ENCODE results near the gene TNK2.
"Not testable (repeated sequence)": the region's sequence is repeated elsewhere in the genome, so short reads cannot be mapped to it uniquely, and the experiment has no call there.

The TNK2 gene

DNA sequence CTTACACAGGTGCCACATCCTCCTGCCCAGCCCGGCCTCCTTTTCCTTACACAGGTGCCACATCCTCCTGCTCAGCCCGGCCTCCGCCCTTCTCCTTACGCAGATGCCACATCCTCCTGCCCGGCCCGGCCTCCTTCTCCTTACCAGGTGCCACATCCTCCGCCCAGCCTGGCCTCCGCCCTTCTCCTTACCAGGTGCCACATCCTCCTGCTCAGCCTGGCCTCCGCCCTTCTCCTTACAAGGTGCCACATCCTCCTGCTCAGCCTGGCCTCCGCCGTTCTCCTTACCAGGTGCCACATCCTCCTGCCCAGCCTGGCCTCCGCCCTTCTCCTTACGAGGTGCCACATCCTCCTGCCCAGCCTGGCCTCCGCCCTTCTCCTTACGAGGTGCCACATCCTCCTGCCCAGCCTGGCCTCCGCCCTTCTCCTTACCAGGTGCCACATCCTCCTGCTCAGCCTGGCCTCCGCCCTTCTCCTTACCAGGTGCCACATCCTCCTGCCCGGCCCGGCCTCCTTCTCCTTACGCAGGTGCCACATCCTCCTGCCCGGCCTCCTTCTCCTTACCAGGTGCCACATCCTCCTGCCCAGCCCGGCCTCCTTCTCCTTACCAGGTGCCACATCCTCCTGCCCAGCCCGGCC lies 92.0 kb downstream of the TNK2 start:
- not testable (repeated sequence) for DNase-seq

DNA sequence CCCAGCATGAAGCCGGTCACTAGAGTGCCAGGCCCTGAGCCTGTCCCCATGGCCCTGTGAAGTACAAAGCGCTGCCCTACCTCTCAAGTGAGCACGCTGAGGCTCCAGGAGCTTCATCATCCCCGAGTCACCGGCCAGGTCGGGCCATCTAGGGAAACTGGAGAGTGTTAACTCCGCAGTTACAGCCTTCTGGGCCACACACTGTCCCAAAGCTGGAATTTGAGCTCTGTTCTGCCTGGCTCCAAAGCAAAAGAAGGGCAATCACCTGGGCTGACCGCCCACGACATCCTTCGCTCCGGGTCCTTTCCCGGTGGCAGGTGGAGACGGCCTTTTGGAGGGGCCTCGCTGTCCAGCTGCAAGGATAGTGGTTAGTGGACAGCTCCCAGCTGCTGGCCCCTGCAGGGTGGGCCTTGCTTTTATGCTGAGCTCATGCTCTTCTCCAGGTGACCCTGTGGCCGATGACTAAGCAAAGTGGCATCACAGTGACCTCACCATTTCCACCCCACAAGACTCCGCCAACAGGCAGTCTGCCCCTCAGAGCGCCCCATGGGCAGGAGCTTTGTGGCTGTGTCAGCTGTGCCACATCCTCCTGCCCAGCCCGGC lies 93.1 kb downstream of the TNK2 start:
- DNase-seq, result no peak

DNA sequence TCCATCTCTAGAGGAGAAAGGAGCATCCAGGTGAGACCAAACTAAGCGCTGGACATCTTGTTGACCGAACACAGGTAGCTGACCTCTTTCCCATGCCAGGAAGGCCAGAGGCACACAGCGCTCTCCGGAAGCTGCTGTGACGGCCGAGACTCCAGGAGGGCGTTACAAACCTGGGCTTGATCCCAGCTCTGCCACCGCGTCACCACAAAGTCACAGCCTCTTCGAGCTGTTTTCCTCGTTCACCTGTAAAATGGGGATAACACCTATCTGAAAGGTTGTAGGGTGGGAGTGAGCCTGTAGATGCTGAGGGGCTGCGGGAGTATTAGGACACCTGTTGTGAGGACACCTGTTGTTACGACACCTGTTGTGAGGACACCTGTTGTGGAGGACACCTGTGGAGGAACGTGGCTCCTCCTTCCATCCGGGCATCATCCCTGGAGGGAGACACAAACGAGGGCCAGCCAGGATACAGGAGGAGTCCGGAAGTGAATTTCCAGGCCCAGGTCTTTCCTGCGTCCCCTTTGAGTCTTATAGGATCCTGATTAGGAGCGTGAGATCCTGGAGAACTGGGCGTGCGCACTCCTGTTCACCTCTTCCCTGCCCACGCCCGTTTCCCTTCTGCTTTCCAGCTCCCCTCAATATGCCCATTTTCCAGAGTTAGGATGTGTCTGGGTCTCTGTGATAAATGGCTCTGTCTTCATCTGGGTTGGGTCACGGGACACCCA lies 94.3 kb downstream of the TNK2 start:
- DNase-seq, result no peak

Measured in NCI-H524 (cell line).